Mammary epithelial cell (primary cell): Measurements from ENCODE around the gene G6PC3.

Source experiments
- CTCF ChIP-seq, 2 donors: IDR thresholded peaks in 1 of 2; conservative IDR thresholded peaks in 1 of 2; 2 replicates each; pipeline ENCODE4 v1.5.1; 2011 to 2012; ENCODE audit warnings: inconsistent platforms in 2 of 2, low read length in 2 of 2, mild to moderate bottlenecking in 2 of 2, control low read depth in 1 of 2, low read depth in 1 of 2; ENCODE audit not compliant: insufficient read depth in 1 of 2; ENCODE audit errors: extremely low read depth in 1 of 2
- EZH2 ChIP-seq: IDR thresholded peaks from 2 replicates; pipeline ENCODE4 v1.6.1; 2012; ENCODE audit warnings: low read length, inconsistent platforms, borderline replicate concordance

- TF ChIP-seq CTCF (conservative IDR thresholded peaks at IDR 0.05 in 1 of 2, IDR thresholded peaks at IDR 0.05 in 1 of 2; ENCODE audit: extremely low read depth in 1 of 2, insufficient read depth in 1 of 2, low read depth in 1 of 2, low read length in 2 of 2) (no peak), EZH2 (no peak)
Measured at GRCh38 chr17:44061446-44061845, 9.1 kb upstream of the G6PC3 start.
